Esophagus squamous epithelium (tissue), 5 donors: ENCODE measurements around the gene PLEKHA5. TPM values are rescaled to one million over a fixed set of nuclear protein-coding genes. Genes with fewer than 3 reads are reported as not detected.

Source experiments
- DNase-seq: peaks from one replicate; lab custom pipeline; 2025; lab: John Stamatoyannopoulos, UW
- H3K27ac ChIP-seq, 4 donors: fragments of 200-600 bp; sonication (generic); one replicate each; pipeline ENCODE4 v1.5.1; 2016 to 2019; ENCODE audit warnings: mild to moderate bottlenecking in 1 of 4
- H3K27me3 ChIP-seq, 4 donors: fragments of 200-600 bp; sonication (generic); 1 replicate in 3 of 4; 2 replicates in 1 of 4; pipeline versions ENCODE4 v1.5.1 to v1.6.0; 2017 to 2021; ENCODE audit warnings: antibody characterized with exemption in 1 of 4
- H3K36me3 ChIP-seq, 3 donors: fragments of 200-600 bp; sonication (generic); one replicate each; pipeline ENCODE4 v1.5.1; 2016 to 2019
- H3K4me1 ChIP-seq, 3 donors: fragments of 200-600 bp; sonication (generic); one replicate each; pipeline ENCODE4 v1.5.1; 2017 to 2019
- H3K4me3 ChIP-seq, 4 donors: fragments of 200-600 bp; sonication (generic); 1 replicate in 3 of 4; 2 replicates in 1 of 4; pipeline ENCODE4 v1.5.1; 2016 to 2019; ENCODE audit warnings: mild to moderate bottlenecking in 2 of 4, moderate library complexity in 1 of 4
- H3K9me3 ChIP-seq, 3 donors: fragments of 200-600 bp; sonication (generic); one replicate each; pipeline ENCODE4 v1.5.1; 2016 to 2019
- POLR2A ChIP-seq, 4 donors: fragments of 450-650 bp; IDR thresholded peaks; one replicate each; pipeline ENCODE4 v1.6.1; 2017; ENCODE audit warnings: antibody characterized with exemption in 4 of 4, mild to moderate bottlenecking in 4 of 4, moderate library complexity in 3 of 4
- WGBS, 2 donors: methylation state at CpG; one replicate each; pipeline ENCODE4 v1.1.5; 2018; 5-methylcytosine and 5-hydroxymethylcytosine counted together
- intact Hi-C: fragments of 100-400 bp; cut with DNase I; formaldehyde crosslinking; loops from one replicate; pipeline ENCODE4 v1.15.0; 2022
- total RNA-seq, 4 donors: library from RNA; depleted of rRNA; stranded (reverse); fragments of >200 nt; gene quantifications; one replicate each; pipeline ENCODE4 v1.1.0, GENCODE V29; 2016
- TF ChIP-seq, protein P1 (sequence below), 6 experiments: fragments of 450-650 bp in 4 of 6; fragments of 200-600 bp in 2 of 6; sonication (generic) in 2 of 6; IDR thresholded peaks; one replicate each; pipeline ENCODE4 v1.5.1; 2016 to 2019; ENCODE audit warnings: antibody characterized with exemption in 6 of 6, mild to moderate bottlenecking in 4 of 6, moderate library complexity in 4 of 6
- donor health status: DM: yes; HTN: yes; CAD: no.

Gene PLEKHA5
- total RNA-seq, 4 donors from 2014 or later, result 16.1 to 43.7 (median 29.3) TPM

DNA sequence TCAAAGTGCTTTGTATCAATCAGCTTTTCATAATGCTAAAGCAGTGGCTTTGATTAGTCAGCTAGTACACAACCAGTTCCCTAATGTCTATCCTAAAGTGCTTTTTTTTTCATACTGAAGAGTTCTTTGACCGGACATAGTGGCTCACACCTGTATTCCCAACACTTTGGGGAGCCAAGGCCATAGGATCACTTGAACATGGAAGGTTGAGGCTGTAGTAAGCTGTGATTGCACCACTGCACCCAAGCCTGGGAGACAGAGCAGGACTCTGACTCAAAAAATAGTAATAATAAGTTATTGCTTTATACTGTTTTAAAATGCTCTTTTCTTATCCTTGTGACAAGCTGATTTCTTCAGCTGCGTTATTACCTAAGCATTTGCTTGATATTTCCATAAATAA, 155.1 kb downstream of the PLEKHA5 start:
- peaks cover 0 to 64% (median 4%) of the 10 kb centered on the region in 3 donors for H3K36me3 ChIP-seq
- no peak overlapping the region for H3K4me3 ChIP-seq
- no peaks in the 10 kb centered on the region for H3K9me3 ChIP-seq
- intact Hi-C loops, result no loop called here
- TF ChIP-seq, protein P1, sequence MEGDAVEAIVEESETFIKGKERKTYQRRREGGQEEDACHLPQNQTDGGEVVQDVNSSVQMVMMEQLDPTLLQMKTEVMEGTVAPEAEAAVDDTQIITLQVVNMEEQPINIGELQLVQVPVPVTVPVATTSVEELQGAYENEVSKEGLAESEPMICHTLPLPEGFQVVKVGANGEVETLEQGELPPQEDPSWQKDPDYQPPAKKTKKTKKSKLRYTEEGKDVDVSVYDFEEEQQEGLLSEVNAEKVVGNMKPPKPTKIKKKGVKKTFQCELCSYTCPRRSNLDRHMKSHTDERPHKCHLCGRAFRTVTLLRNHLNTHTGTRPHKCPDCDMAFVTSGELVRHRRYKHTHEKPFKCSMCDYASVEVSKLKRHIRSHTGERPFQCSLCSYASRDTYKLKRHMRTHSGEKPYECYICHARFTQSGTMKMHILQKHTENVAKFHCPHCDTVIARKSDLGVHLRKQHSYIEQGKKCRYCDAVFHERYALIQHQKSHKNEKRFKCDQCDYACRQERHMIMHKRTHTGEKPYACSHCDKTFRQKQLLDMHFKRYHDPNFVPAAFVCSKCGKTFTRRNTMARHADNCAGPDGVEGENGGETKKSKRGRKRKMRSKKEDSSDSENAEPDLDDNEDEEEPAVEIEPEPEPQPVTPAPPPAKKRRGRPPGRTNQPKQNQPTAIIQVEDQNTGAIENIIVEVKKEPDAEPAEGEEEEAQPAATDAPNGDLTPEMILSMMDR (IDR thresholded peaks at IDR 0.05), result no peak
- no peak for TF ChIP-seq POLR2A (IDR thresholded peaks at IDR 0.05)
- peaks cover 0 to 8% (median 0%) of the 10 kb centered on the region in 3 donors for H3K4me1 ChIP-seq
- H3K27me3 ChIP-seq, result no peaks in the 10 kb centered on the region
- WGBS, 2 donors, result 90 to 94% methylated on average over 2 of the region's 2 CpGs
- DNase-seq, result no peak
- no peak overlapping the region for H3K27ac ChIP-seq

DNA sequence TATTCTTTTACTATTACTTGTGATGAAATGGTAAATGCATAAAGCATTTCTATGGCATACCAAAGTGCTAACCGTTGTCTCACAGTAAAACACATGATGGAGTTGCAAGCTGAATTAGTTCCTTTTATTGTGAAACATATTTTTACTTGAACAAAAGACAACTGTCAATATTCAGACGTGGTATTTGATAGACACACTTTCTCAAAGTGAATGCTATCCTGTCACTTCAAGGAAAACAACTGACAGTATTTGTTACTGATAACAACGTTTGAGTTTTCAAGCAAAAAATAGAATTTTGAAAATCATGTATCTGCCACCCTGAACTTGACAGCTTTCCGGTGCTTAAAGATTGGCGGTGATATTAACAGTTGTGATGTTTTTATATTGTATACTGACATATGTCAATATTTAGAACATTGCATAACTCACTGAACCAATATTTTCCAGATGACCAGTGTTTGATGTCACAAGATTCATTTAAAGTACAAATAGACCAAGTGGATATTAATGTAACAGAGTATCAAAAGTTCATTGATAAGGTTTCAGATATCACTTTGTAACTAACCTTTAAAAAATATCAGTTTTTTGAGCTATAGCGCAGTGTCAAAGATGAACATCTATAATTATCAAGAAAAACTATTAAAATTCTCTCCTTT, 156.4 kb downstream of the PLEKHA5 start:
- Histone ChIP-seq H3K27me3 (no peaks in the 10 kb centered on the region), H3K36me3 (peaks cover 0 to 60% (median 4%) of the 10 kb centered on the region in 3 donors), H3K4me3 (no peak overlapping the region), H3K4me1 (peaks cover 0 to 8% (median 0%) of the 10 kb centered on the region in 3 donors), H3K9me3 (no peaks in the 10 kb centered on the region), H3K27ac (no peak overlapping the region)
- DNase-seq, result no peak
- intact Hi-C loops, result no loop called here
- WGBS, 2 donors, result 72 to 73% methylated on average over 6 of the region's 6 CpGs
- no peak for TF ChIP-seq POLR2A (IDR thresholded peaks at IDR 0.05)
- TF ChIP-seq, protein P1 (IDR thresholded peaks at IDR 0.05), result no peak

DNA sequence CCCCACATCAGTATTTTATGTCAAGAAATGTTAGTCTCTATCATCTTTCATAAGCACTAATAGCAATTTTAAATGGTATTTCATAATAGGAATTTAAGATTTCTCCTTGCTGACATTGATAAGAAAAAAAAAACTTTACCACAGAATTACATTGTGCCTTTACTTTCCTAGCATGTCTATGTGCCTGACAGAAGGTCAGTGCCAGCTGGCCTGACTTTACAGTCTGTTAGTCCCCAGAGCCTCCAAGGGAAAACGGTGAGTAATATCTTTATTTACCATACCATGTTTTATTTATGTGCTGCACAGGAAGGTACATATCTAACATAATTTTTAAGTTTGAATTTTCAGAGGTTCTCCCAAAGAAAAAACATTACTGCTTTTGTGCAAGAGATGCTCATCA, 157.8 kb downstream of the PLEKHA5 start:
- Histone ChIP-seq H3K4me3 (no peak overlapping the region), H3K4me1 (peaks cover 0 to 8% (median 0%) of the 10 kb centered on the region in 3 donors), H3K36me3 (peaks cover 0 to 58% (median 4%) of the 10 kb centered on the region in 3 donors), H3K27ac (no peak overlapping the region), H3K27me3 (no peaks in the 10 kb centered on the region), H3K9me3 (no peaks in the 10 kb centered on the region)
- DNase-seq, result no peak
- intact Hi-C loops, result no loop called here
- TF ChIP-seq POLR2A (IDR thresholded peaks at IDR 0.05), result no peak
- WGBS, 2 donors, result 39 to 57% methylated on average over 1 of the region's 1 CpG

DNA sequence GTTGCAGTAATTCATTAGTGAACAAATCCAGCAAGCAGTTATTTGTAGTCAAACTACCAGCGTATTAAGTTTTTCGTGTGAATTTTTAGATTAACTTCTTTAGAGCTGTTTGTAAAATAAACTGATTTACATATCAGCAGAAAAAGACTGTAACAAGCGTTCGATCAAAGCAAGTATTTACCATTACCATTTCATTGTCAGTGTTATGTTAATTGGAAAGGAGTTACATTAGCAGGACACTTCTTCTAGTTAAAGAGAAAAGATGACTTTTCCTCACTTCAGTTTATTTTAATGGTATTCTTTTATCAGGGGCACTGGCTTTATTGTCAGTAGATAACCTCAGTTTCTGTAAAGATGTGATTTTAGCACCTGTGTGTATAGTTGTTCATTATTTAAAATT, 158.6 kb downstream of the PLEKHA5 start:
- Histone ChIP-seq H3K27ac (no peak overlapping the region), H3K4me3 (no peak overlapping the region), H3K9me3 (no peaks in the 10 kb centered on the region), H3K36me3 (peaks cover 0 to 61% (median 4%) of the 10 kb centered on the region in 3 donors), H3K27me3 (no peaks in the 10 kb centered on the region), H3K4me1 (peaks cover 0 to 8% (median 0%) of the 10 kb centered on the region in 3 donors)
- intact Hi-C loops, result no loop called here
- TF ChIP-seq POLR2A (IDR thresholded peaks at IDR 0.05), result no peak
- TF ChIP-seq, protein P1 (IDR thresholded peaks at IDR 0.05), result no peak
- no peak for DNase-seq
- 86 to 89% methylated on average over 4 of the region's 4 CpGs for WGBS, 2 donors

DNA sequence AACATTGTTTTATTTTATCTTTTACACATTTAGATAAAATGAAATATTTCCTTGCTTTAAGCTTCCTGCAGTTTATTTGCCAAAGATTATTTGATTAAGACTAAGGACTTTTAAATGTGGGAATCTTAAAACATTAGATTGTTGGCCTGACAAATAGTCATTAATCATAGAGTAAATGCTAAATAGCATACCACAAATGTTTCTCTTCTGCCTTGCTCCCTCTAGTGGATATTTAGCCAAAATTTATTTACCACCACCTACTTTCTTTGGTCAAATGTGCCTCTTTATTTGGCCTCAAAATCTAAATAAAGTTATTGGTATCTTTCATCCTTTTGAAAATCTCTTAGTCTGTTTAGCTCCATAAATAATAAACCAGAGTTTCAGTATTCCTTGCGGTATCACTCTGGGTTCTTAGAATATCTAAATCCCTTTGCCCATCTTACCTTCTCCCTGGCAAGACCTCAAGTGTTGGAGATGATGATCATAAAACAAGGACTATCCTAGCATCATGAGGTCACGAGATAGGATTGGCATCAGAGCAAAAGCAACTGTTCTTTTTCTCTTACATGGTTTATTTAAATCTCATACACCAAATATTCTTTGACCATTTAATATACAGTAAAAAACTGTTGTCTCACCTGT, 159.2 kb downstream of the PLEKHA5 start:
- no peak for DNase-seq
- intact Hi-C loops, result no loop called here
- 55 to 59% methylated on average over 2 of the region's 2 CpGs for WGBS, 2 donors

More for the DNA sequence above, 159.2 kb downstream of the PLEKHA5 start:
- H3K4me1 ChIP-seq, result peaks cover 0 to 8% (median 0%) of the 10 kb centered on the region in 3 donors
- no peaks in the 10 kb centered on the region for H3K27me3 ChIP-seq
- TF ChIP-seq, protein P1 (IDR thresholded peaks at IDR 0.05), result peak in 5 of 6 experiments; percentile 28 to 70 (median 61)
- TF ChIP-seq POLR2A (IDR thresholded peaks at IDR 0.05), result no peak
- no peak overlapping the region for H3K4me3 ChIP-seq
- no peak overlapping the region for H3K27ac ChIP-seq
- H3K36me3 ChIP-seq, result peaks cover 0 to 55% (median 0%) of the 10 kb centered on the region in 3 donors
- H3K9me3 ChIP-seq, result no peaks in the 10 kb centered on the region
